Neuron (in vitro differentiated cells): ENCODE data around the gene THBS2.
A peak's percentile ranks its signal among the peaks of the same experiment; 100 is the strongest.

Experiments used
- H2AFZ ChIP-seq: one replicate; pipeline ENCODE4 v1.6.1; 2013; ENCODE audit warnings: low read depth, mild to moderate bottlenecking, inconsistent platforms, low read length, moderate library complexity
- H3K27me3 ChIP-seq: one replicate; pipeline ENCODE4 v1.6.1; 2013; ENCODE audit warnings: low read length; ENCODE audit not compliant: insufficient read depth
- H3K36me3 ChIP-seq: one replicate; pipeline ENCODE4 v1.6.1; 2013; ENCODE audit warnings: low read length; ENCODE audit not compliant: insufficient read depth
- H3K4me1 ChIP-seq: one replicate; pipeline ENCODE4 v1.6.1; 2013; ENCODE audit warnings: low read length; ENCODE audit not compliant: insufficient read depth
- H3K4me3 ChIP-seq: 2 replicates; pipeline ENCODE4 v1.5.1; 2013; ENCODE audit warnings: mild to moderate bottlenecking, low read length, moderate library complexity
- H3K9me3 ChIP-seq: one replicate; pipeline ENCODE4 v1.6.1; 2013; ENCODE audit warnings: low read length

Gene THBS2

DNA sequence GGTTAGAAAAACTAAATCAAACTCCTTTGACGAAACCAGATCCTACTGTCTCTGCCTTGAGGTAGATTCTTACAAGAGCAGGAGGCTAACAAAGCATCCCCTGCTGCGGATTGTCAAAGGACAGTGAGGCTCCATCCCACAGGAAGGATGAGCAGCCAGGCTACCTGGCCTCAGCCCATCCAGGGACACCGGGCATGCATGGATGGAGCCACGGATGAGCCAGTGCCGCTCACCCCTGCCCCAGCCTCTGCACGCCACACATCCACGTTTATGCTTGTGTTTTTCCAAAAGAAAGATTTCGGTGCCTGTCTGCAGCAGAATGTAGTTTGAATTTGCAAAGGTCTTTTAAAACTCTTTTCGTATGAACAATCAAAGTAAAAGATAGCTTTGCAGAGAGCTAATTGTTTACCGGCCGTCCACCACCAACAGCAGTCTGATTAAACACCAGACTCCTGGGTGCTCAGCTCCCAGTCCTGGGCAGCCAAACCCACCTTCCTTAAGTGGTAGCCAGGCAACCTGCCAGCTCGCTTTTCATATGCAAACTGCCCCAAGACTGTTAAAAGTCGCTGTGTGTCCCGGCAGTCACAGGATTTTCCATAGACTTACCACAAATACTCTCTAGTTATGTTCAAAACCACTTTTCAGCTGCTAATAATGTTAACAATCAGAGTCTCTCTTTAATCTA, 999 bp downstream of the THBS2 start:
- H2AFZ ChIP-seq, result peak overlapping the region; percentile 64
- H3K27me3 ChIP-seq, result peaks cover 25% of the 10 kb centered on the region
- H3K4me1 ChIP-seq, result peaks cover 23% of the 10 kb centered on the region
- peaks cover 4% of the 10 kb centered on the region for H3K9me3 ChIP-seq
- no peaks in the 10 kb centered on the region for H3K36me3 ChIP-seq
- peak overlapping the region; percentile 42 for H3K4me3 ChIP-seq

DNA sequence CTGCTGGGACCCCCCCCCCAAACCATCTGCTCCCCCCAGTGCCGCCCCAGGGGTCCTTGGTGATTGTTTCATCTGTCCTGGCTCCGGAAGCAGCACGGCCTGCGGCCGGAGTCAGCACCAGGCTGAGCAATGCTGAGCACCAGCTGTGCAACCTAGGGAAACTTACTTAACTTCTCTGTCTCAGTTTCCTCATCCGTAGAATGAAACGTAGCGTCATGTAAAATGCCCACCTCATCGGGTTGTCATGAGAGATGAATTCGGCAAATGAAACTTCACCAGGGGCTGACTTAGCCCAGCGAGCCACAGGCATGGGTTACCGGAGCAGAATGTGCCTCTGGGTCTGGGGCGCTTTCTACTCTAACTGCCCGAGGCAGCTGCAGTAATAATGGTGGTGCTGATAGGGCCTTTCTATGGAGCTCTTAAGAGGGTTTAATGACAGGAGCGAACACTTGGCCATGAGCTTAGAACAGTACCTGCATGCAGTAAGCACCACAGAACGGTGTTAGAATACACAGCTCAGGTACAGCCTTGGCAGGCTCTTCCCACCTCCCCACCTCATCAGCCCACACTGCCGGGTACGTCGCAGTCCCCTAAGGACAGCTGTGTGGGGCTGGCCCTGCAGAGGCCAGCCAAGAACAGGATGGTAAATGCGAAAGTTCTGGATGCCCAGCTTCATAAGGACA, 1.7 kb downstream of the THBS2 start:
- H3K27me3 ChIP-seq, result peaks cover 25% of the 10 kb centered on the region
- H3K36me3 ChIP-seq, result no peaks in the 10 kb centered on the region
- no peak overlapping the region for H2AFZ ChIP-seq
- peaks cover 4% of the 10 kb centered on the region for H3K9me3 ChIP-seq
- peak overlapping the region; percentile 42 for H3K4me3 ChIP-seq
- H3K4me1 ChIP-seq, result peaks cover 23% of the 10 kb centered on the region

DNA sequence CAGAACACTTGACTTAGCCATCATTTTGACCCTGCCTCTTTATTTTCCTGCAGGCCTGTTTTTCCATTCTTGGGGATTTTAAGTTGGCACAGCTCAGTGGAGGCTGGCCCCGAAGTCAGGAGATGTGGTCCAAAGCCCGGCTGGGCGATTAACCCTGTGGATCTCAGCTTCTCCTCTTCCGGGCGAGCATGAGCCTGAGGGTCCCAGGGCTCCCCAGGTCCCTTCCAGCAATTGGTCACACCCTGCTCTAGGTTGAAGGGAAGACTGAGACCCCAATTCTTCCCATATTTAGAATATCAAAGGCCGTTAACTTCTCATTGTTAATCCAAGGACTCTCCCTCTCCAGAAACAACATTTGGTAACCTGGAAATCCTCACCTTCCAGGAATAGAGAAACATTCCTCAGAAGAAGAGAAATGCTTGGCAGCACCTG, 2.3 kb downstream of the THBS2 start:
- peaks cover 25% of the 10 kb centered on the region for H3K27me3 ChIP-seq
- no peak overlapping the region for H2AFZ ChIP-seq
- H3K4me3 ChIP-seq, result no peak overlapping the region
- H3K9me3 ChIP-seq, result peaks cover 4% of the 10 kb centered on the region
- H3K36me3 ChIP-seq, result no peaks in the 10 kb centered on the region
- peaks cover 23% of the 10 kb centered on the region for H3K4me1 ChIP-seq

DNA sequence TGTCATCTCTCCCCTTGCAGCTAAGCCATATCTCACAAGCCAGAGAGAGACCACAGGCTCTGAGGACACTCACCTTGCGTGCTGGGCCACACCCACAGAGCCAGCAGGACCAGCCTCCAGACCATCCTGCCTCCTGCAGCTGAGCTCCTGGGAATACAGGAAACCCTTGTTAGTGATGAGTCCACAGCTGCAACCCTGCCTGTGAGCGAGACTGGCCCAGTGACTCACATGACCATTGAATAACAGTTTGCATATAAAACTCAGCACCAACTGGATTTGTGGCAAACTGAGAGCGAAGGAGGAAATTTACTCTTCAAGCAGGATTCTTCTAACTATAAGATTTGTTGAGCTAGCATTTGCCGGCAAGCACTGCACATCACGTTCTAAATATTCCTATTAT, 3.0 kb downstream of the THBS2 start:
- Histone ChIP-seq H2AFZ (no peak overlapping the region), H3K4me1 (peaks cover 23% of the 10 kb centered on the region), H3K9me3 (peaks cover 4% of the 10 kb centered on the region), H3K36me3 (no peaks in the 10 kb centered on the region), H3K4me3 (no peak overlapping the region), H3K27me3 (peaks cover 19% of the 10 kb centered on the region)

DNA sequence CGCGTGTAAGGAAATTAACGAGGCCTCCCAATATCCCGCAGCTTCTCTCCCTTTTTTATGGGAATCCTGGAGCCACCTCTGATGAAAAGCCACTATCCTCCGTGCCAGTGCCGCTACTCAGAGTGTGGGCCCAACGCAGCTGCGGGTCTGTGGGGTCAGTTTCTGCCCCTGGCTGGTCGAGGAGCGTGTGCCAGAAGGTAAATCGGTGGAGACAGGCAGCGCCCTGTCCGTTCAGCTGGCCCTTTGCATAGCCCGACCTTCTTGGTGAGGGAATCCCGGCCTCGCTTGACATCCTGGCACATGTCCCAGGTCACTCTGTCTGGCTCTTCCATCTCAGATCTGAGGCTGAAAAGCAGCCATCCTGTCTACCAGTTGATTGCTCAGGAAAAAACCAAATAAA, 4.6 kb downstream of the THBS2 start:
- peaks cover 23% of the 10 kb centered on the region for H3K4me1 ChIP-seq
- H3K27me3 ChIP-seq, result peaks cover 9% of the 10 kb centered on the region
- peaks cover 4% of the 10 kb centered on the region for H3K9me3 ChIP-seq
- H2AFZ ChIP-seq, result no peak overlapping the region
- no peak overlapping the region for H3K4me3 ChIP-seq
- no peaks in the 10 kb centered on the region for H3K36me3 ChIP-seq

DNA sequence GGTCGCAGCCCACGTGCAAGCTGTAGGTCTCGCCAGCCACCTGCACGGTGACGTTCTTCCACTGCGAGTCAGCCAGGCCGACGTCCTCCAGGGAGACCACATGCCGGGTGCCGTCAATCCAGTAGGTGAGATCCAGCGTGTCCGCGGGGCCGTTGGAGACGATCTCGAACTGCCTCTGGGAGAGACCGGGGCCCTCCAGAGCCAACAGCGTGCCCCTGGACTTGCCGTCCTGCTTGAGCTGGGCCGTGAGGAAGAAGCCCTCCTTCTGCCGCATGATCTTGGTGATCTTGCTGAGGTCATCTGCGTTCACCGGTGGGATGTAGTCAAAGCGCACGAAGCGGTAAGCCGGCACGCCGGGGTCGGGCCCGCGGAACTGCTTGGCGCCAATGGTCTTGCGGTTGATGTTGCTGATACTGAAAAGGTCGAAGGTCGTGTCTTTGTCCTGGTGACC, 5.1 kb downstream of the THBS2 start:
- peaks cover 9% of the 10 kb centered on the region for H3K27me3 ChIP-seq
- peaks cover 18% of the 10 kb centered on the region for H3K4me1 ChIP-seq
- H3K9me3 ChIP-seq, result peaks cover 4% of the 10 kb centered on the region
- no peak overlapping the region for H3K4me3 ChIP-seq
- H2AFZ ChIP-seq, result no peak overlapping the region
- H3K36me3 ChIP-seq, result no peaks in the 10 kb centered on the region

DNA sequence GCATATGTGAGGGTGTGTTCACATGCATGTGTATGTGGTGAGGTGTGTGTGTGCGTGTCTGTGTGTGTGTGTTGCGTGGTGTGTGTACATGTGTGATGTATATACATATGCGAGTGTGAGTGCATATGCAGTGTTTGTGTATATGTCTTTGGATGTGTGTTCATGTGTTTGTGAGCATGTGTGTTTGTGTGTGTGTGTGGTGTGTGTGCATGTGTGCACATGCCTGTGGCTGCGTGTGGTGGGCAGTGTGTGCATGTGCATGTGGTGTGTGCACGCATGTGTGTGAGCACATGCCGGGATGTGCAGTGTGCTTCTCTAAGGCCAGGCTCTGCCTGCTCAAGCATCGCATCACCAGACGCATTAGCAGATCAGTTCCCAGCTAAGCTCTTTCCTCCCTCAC, 5.7 kb downstream of the THBS2 start:
- H3K9me3 ChIP-seq, result peaks cover 4% of the 10 kb centered on the region
- no peak overlapping the region for H3K4me3 ChIP-seq
- no peak overlapping the region for H2AFZ ChIP-seq
- H3K36me3 ChIP-seq, result no peaks in the 10 kb centered on the region
- H3K4me1 ChIP-seq, result peaks cover 12% of the 10 kb centered on the region
- peaks cover 9% of the 10 kb centered on the region for H3K27me3 ChIP-seq

DNA sequence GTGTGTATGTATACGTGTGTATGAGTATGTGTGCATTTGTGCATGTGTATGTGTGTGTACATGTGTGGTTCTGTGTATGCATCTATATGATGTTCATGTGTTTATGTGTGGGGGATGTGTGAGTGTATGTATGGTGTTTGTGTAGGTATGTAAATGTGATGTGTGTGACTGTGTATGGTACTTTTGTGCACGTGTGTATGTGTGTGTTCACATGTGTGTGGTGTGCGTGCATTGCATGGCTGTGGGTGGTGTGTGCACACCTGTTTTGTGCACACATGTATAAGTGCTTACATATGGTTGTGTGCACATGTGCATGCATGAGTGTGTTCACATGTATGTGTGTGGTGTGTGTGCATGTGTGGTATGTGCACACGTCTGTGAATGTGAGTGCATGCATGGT, 6.2 kb downstream of the THBS2 start:
- Histone ChIP-seq H3K27me3 (peaks cover 6% of the 10 kb centered on the region), H3K4me1 (peaks cover 6% of the 10 kb centered on the region), H2AFZ (no peak overlapping the region), H3K36me3 (no peaks in the 10 kb centered on the region), H3K9me3 (peaks cover 4% of the 10 kb centered on the region), H3K4me3 (no peak overlapping the region)

DNA sequence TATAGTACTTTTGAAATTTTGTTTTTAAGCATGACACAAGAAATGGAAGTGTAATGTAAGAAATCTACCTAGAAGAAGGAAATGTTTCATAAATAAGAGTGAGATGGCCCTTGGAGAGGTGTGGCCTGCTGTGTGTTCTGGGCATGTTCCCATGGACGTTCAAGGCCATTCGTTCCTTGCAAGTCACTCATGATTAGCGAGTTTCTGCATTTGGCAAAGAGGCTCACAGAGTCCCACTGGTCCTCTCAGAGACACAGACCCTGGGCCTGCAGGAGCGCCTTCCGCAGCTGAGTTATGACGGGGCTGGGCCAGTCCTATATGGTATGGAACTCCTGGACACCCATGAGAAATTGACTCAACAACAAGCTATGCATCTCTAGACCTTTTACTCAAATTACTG, 7.2 kb downstream of the THBS2 start:
- no peaks in the 10 kb centered on the region for H3K4me1 ChIP-seq
- peaks cover 4% of the 10 kb centered on the region for H3K9me3 ChIP-seq
- H2AFZ ChIP-seq, result no peak overlapping the region
- H3K4me3 ChIP-seq, result no peak overlapping the region
- no peaks in the 10 kb centered on the region for H3K36me3 ChIP-seq
- no peaks in the 10 kb centered on the region for H3K27me3 ChIP-seq

DNA sequence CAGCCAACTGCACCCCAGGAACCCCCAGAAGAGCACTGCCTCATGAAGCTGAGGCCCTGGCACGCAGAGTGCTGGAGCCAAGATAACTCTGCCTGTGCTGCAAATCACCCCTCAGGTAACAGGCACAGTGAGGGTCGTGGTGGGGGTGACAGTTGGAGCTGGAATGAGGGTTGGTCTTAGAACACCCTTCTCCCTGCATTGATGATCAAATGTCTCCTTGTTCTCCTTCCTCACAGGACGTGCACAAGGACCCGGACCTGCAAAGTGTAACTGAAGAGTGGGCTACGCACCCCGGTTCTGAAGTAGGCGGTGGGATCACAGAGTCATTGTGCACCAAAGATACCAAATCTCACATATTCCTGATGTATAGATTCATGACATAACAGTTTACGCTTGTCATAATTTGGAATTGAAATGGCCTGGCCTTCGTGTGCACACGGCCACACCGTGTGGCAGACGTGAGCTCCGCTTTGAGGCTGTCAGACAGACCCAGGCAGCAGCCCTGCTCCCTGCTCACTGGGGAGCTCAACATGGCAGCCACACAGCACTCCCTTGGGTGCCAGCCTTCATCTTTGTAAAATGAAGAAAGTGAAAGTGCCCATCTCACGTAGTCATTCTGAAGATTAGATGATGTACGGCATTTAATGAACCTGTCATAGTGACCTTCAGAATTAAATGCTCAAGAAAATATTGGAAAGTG, 8.8 kb downstream of the THBS2 start:
- no peak overlapping the region for H3K4me3 ChIP-seq
- peaks cover 4% of the 10 kb centered on the region for H3K9me3 ChIP-seq
- H3K36me3 ChIP-seq, result no peaks in the 10 kb centered on the region
- no peak overlapping the region for H2AFZ ChIP-seq
- no peaks in the 10 kb centered on the region for H3K4me1 ChIP-seq
- no peaks in the 10 kb centered on the region for H3K27me3 ChIP-seq

DNA sequence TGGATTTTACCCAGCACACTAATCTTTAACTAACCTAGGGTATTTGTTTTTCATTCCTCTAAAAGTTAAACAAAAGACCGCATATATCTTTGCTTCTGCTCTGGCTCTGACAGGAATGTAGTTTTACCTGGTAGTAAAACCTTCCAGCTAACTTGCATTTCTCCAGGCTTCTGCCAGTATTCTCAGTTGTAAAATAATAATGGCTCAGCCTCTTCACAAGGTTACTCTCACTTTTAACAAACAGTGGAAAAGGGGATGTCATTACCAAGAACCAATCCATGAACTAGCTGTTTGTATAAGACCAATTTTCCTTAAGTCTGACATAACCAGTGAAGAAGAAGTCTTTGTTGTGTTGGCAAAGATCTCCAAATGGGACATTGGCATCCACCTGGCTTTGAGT, 10.0 kb downstream of the THBS2 start:
- Histone ChIP-seq H3K27me3 (no peaks in the 10 kb centered on the region), H3K4me1 (no peaks in the 10 kb centered on the region), H3K4me3 (no peak overlapping the region), H3K36me3 (no peaks in the 10 kb centered on the region), H3K9me3 (peaks cover 4% of the 10 kb centered on the region), H2AFZ (no peak overlapping the region)

DNA sequence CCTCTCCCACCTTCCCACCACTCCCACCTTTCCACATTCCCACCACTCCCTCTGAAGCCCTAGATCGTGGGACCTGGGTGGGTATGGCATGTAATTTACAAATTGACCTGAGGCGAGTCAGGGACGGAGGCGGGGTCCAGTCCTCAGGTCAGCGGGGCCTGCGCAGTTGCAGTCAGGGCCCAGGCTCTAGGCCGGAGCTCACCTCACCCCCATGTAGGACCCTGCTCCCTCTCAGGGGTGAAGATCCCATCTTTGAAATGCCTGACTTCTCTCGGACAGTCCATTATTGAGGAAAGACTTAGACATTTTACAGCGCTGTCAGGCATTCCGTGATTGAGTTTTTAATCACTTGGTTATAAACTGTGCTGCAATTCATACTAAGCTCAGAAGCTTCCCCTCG, 10.5 kb downstream of the THBS2 start:
- H3K4me3 ChIP-seq, result no peak overlapping the region
- H3K4me1 ChIP-seq, result no peaks in the 10 kb centered on the region
- H3K36me3 ChIP-seq, result no peaks in the 10 kb centered on the region
- H3K27me3 ChIP-seq, result no peaks in the 10 kb centered on the region
- H2AFZ ChIP-seq, result no peak overlapping the region
- peaks cover 4% of the 10 kb centered on the region for H3K9me3 ChIP-seq

DNA sequence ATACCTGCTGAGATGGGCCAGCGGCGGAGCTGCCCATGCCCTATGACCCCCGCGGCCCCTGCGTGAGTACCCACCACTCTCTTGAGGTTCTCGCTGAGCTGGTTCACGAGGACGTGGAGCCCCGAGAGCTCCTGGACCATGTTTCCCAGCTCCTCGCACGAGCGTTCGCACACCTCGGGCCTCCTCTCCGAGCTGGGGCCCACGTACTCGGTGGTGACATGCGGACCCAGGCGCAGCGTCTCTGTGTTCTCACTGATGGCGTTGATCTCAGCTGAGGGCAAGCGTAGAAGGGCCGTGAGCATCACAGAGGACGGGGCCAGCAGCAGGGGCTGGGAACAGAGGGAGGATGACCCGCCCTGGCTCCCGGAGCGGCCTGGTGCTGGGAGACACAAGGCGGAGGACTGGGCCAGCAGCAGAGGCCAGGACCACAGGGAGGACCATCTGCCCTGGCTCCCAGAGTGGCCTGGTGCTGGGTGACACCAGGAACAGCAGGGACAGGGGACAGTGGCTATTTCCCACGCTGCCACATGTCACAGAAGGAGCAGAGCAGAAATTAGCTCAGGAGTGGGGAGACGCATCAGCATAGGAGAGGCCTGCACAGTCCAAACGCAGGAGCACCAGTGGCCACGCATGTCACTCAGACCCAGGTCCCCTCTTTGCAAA, 11.8 kb downstream of the THBS2 start:
- H3K36me3 ChIP-seq, result no peaks in the 10 kb centered on the region
- H3K4me3 ChIP-seq, result no peak overlapping the region
- H2AFZ ChIP-seq, result no peak overlapping the region
- no peaks in the 10 kb centered on the region for H3K9me3 ChIP-seq
- no peaks in the 10 kb centered on the region for H3K27me3 ChIP-seq
- H3K4me1 ChIP-seq, result no peaks in the 10 kb centered on the region
